GM19452 (cell line): ENCODE measurements around the gene ARHGEF2.
"Not testable (repeated sequence)": the region's sequence is repeated elsewhere in the genome, so short reads cannot be mapped to it uniquely, and the experiment has no call there.

ENCODE experiments used
- ATAC-seq: cut with Tn5 transposase; IDR thresholded peaks from one replicate; pipeline ENCODE4 v1.9.1; 2021; ENCODE audit not compliant: unreplicated experiment

ARHGEF2 gene

DNA sequence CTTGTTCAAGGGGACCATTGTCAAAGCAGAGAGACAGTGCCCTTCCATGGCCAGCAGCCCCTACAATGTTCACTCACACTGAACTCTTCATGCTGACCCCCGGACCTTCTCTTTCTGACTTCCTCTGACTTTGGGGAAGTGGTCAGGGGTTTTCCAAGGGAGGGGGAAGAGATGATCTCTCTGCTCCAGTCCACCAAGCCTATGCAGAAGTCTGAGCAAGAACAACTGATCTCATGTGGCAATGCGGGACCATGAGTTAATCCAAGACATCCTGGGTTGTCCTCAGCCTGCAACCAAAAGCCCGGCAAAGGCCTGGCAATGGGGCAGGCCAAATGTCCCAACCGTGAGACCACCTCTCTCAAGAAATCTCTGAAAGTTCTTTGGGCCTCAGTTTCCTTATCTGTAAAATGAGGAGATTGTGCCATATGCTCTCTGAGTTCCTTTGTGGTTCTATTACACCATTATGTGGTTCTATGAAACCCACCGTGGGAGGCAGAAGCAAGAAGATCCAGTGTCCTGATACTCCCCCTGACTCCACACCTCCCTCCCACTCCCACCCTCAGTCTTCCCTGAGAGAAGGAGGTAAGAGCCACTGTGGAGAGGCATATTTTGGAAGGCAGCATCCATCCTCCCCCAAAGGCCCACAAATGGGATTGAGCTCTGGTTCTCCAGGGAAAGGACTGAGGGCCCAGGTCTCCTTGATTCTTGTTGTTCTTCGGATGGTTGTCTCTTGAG is 11.8 kb upstream of the ARHGEF2 start:
- ATAC-seq: no peak

DNA sequence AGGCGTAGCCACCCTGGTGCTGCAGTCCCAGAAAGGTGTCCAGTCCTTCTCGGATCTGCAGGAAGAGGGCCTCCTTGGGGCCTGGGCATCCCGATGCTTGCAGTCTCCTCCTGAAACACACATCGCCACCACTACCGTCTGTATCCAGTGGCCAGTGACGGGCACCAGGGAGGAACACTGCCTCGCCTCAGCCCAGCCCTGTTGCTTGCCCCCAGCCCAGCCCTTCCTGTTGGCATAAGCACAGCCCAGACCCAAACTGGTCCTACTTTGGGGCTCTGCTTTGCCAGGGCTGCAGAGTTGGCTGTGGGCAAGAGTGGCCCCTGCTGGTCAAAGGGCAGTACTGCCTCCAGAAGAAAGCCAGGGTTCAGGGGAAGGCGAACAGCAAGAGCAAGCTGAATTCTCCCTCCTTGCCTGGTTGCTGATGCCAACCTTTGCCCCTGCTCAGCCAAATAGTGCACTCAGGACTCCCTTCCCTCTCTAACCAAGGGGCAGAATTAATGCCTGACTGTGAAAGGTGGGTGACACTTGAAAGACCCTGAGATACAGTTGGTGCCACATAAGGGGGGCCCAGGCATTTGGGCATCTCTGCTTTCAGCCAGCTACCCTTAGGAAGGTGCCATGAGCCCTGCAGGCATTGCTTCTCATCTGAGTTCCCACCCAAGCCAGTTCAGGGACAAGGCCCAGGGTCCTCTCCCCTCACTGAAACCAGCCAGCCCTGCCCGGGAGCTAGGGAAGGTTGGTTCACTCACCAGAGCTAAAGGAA is 11.1 kb upstream of the ARHGEF2 start:
- peak; percentile 67 for ATAC-seq

DNA sequence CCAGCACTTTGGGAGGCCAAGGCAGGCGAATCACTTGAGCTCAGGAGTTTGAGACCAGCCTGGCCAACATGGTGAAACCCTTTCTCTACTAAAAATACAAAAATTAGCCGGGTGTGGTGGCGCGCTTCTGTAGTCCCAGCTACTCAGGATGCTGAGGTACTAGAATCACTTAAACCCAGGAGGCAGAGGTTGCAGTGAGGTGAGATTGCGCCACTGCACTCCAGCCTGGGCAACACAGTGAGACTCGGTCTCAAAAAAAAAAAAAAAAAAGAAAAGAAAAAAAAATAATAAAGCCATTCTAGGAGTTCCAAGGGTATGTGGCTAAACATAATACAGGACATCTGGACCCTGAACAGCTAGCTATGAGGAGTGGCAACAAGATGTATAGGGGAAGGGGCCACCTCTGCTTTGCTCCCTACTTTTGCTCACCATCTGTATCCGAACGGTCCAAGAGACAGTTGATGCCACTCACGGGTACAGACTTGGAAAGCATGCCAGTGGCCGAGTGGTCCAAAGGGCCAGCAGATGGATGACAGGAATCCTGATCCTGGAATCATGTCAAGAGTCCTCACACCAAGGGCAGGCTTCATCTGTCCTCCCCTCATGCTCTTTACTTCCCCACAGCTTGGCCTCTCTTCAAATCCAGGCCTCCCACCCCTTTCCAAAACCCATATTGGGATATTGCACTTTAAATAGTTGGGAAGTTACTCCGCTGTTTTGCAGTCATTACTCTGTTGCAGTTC is 6.7 kb upstream of the ARHGEF2 start:
- not testable (repeated sequence) for ATAC-seq

GRCh38 chr1:155984341-155984740 is 6.0 kb upstream of the ARHGEF2 start:
- no peak for ATAC-seq

DNA sequence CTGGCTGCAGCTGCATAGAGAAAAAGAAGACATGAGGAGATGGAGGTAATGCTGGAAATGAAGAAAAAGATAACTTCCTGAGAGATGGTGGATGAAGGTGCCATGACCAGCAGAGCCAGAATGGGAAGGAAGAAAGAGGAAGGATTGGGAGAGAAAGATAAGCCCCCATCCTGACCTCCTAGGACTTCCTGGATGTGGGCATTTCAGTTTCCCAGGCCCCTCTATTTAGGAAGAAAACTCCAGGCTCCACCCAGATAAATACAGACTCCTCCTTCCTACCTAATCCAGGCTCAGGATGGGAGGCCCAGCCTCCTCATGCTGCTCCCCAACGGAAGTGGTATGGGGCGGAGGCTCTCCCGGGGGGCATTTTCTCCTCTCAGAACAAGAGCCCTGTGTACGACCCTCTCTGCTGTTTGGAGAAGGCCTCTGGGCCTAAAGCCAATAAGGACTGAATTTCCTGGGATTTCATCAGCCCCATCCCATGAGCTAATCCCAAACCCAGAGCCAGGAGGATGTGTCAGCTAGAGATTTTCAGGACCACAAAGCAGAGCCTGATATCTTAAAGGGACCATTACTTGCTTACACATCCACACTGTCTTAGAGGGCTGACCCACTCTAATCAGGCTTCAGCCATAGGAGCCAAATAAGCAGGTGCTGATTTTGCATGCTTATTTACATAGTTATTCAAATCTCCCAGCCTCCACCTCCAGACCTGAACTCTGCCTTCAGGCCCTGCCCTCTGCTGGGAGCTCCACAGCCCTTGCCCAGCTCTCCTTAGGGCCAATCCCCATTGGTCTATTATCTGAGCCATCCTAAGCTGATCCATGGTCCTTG is 5.1 kb upstream of the ARHGEF2 start:
- no peak for ATAC-seq

DNA sequence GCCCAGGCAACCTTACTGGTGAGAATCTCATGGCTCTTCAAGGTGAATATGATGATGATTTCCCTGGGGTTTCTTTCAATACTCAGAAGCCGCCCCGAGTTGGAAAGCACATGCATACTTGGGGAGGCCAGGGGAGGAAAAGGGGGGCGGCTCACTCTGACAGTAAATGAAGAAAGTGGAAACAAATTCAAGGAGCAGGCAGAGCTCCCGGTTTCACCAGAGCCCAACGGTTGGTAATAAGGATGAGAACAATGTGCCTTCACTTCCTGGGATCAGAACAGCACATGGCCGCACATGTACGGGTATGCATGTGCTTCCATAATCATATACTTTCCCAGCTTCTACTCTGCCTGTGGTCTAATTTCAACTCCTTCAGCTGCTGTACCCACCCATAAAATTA is 3.8 kb upstream of the ARHGEF2 start:
- ATAC-seq: no peak

GRCh38 chr1:155981266-155982088 is 3.1 kb upstream of the ARHGEF2 start:
- ATAC-seq: no peak

GRCh38 chr1:155979597-155980343 is 1.4 kb upstream of the ARHGEF2 start:
- no peak for ATAC-seq

DNA sequence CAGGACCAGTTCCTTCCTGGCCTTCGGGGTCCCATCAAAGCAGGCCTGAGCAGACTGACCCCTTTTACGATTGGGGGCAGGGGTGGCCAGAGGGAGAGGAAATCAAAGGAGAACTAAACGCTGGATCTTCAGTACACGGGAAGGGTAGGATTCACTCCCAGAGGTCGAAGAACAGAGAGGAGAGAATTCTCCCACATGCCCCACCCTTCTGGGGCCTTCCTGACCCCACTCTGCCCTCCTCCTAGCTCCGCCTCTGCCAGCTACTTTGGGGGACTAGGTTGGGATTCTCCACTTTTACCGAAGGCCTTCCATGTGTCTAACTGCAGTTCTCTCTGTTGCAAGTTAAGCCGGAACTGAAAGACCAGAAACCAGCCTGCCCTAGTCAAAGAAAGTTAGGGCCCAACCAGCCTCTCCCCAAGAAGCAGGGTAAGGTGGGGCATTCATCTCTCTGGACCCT is 654 bp upstream of the ARHGEF2 start:
- ATAC-seq: no peak

DNA sequence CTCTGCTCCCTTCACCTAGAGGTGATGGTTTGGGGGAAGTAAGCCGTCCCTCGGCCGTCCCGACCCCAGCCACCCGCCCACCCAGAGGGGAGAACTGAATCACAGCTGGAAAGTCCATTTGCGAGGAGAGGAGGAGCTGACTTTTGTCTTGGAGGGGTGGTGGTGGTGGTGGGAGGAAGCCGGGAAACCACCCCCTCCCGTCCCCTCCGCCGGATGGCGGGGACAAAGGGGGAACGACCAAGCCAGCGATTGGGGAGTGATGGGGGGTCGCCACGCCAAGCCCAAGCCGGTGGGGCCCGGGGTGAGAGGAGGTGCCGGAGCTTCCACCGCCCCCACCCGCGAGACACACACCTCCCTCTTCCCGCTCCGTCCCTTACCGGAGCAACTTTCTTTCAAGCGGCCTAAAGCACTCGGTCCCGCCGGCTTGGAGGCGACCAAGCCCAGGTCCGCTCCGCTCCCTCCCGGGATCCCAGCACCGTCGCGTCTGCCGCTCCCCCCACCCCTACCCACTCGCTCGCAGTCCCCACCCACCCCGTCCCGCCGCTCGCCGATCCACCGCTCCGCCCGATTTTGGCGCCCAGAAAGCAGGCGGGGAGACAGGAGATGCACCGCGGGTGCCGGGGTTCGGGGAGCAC is 540 bp downstream of the ARHGEF2 start:
- no peak for ATAC-seq

DNA sequence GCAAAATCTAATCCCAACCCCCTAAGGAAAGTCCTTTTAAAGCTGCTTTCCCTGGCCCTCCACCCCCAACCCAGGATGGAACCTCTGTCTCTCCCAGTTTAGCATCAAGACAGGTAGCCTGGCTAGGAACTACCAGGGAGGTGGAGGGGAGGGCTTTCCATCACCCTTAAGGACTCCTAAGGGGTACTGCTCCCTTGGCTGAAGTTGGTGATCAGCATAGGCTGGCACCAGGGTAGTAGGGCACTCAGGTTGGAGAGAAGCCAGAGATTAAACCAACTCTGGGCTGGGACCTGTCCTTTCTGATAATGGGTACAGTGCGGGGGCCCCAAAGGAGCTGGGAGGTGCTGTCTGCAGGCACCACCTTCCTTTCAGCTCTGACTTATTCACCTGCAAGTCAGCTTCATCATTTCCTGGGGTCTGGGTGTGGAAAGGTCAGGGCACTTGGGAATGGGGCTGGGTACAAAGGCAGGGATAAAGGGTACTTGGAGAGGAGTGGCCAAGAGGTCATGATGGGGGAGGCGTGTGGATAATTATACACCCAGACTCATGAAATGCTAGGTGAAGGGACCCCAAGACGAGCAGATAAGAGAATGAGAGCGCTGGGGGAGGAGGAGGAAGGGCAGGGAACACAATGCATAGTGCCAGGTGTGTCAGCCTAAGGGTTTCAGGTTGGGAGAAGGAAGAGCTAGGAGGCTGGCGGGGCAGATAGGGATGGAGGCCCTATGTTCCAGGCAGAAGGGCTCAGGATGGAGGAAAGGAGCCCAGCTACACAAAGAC is 1.2 kb downstream of the ARHGEF2 start:
- no peak for ATAC-seq

DNA sequence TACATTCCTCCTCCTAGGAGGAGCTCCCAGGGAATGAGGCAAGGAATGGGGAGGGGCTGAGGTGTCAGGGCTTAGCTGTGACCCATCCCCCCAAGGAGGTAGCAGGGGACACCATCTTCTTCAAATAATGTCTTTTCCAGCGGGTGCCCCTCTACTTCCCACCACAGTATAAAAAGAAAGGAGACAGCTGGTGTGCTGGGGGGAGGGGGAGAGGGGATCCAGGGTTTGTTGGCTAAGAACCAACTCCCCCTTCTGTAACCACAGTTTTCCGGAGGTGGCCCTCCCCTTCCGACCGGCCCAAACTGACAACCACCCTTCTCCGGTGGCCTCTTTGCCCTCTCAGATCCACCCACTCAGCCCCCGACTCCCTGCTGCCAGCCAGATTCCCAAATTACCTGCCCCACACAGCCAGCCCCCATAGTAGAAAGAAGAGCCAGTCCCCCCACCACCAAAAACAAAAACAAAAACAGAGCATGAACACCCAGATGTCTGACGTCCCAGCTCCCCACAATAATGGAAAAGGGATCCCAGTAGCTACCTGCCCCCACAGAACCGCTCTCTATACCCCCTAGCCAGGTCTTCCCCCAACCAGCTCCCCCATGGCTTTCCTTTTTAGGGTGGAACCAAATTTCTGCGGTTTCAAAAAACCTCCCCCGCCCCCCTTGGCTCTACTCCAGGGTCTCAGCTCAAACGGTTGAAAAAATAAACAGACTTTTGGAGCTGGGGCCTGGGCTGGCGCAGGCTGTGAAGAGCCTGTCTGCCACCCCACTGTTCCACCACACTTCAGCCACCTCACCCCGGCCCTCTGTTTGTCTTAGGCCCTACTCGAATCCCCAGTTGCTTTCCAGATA is 2.1 kb downstream of the ARHGEF2 start:
- no peak for ATAC-seq

DNA sequence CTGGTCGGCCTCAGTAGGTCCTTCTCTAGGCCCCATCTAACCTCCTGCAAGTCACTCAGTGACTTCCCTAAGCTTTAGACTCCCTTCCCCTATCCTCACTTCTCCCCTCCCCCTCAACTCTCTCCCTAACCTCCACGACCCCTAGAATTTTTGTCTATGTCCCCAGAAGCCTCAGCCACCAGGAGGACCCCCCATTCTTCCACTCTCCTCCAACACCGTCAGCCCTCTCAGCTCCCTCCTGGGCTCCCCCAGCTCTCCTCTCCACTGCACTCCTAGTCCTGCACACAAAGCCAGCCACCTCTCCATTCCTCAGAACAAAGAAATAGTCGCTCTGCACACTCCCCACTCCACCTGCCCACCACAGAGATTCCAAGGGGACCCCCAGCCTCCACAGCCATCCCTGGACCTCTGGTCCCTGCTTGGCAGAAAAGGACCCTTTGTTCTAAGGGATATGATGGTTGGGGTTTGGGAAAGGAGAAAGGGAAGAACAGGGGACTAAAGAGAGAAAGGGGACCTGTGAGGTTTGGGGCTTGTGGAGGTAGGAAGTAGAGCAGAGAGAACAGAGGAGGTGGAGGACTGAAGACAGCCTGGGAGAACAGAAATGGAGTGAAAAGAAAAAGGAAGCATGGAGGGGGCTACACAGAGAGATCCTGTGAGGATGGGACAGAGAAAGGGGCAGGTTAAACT is 2.8 kb downstream of the ARHGEF2 start:
- ATAC-seq: no peak

GRCh38 chr1:155974208-155975115 is 3.9 kb downstream of the ARHGEF2 start:
- ATAC-seq: no peak

DNA sequence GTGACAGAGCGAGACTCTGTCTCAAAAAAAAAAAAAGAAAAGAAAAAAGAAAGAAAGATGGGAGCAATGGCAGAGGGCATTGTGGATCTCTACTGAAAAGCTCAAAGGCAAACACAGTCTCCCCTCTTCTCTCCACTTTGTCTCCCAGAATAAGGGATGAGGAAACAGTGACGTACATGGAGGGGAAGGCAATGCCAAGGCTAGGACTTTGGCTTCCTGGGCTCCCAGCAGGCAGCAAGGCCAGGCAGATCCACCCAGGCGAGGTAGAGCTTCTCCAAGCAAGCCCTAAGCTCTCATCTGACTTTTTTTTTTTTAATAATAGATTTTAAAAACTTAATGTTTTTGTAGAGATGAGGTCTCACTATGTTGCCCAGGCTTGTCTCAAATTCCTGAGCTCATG is 4.6 kb downstream of the ARHGEF2 start:
- ATAC-seq: no peak
